Midbrain (tissue), 1 donor: ENCODE results near the gene SPRR1A.

Experiments
- DNase-seq: peaks from one replicate; lab custom pipeline; 2025; lab: John Stamatoyannopoulos, UW

Gene SPRR1A

GRCh38 chr1:152983743-152984142, at the start of gene SPRR1A:
SPRR1A (plus strand) TSS chr1:152984081; CDS start chr1:152985231, 1,150 bp downstream.
- DNase-seq, result no peak

- no peak for DNase-seq
Measured at GRCh38 chr1:152940614-152941013, 43.3 kb upstream of the SPRR1A start.

- DNase-seq, result no peak
Measured at GRCh38 chr1:152941037-152941711, 42.7 kb upstream of the SPRR1A start.

GRCh38 chr1:152942161-152942560, 41.7 kb upstream of the SPRR1A start:
- no peak for DNase-seq

GRCh38 chr1:152946248-152946647, 37.6 kb upstream of the SPRR1A start:
- no peak for DNase-seq

- no peak for DNase-seq
Measured at GRCh38 chr1:152946651-152947256, 37.1 kb upstream of the SPRR1A start, which contains the start of gene SPRR5. SPRR5 (plus strand) TSS chr1:152947206; CDS start chr1:152948555, 1,349 bp downstream.

- no peak for DNase-seq
Measured at GRCh38 chr1:152951711-152952110, 32.2 kb upstream of the SPRR1A start.

GRCh38 chr1:152953761-152954160, 30.1 kb upstream of the SPRR1A start:
- no peak for DNase-seq

GRCh38 chr1:152954436-152954835, 29.4 kb upstream of the SPRR1A start:
- no peak for DNase-seq

GRCh38 chr1:152957561-152957960, 26.3 kb upstream of the SPRR1A start:
- DNase-seq, result no peak

- DNase-seq, result no peak
Measured at GRCh38 chr1:152959273-152959672, 24.6 kb upstream of the SPRR1A start.

GRCh38 chr1:152959801-152960451, 24.0 kb upstream of the SPRR1A start:
- no peak for DNase-seq

- no peak for DNase-seq
Measured at GRCh38 chr1:152960452-152961044, 23.3 kb upstream of the SPRR1A start.

GRCh38 chr1:152961226-152961891, 22.5 kb upstream of the SPRR1A start:
- DNase-seq, result no peak

- no peak for DNase-seq
Measured at GRCh38 chr1:152962876-152963415, 20.9 kb upstream of the SPRR1A start.

GRCh38 chr1:152964536-152964935, 19.3 kb upstream of the SPRR1A start:
- no peak for DNase-seq

- no peak for DNase-seq
Measured at GRCh38 chr1:152965853-152966252, 18.0 kb upstream of the SPRR1A start.

GRCh38 chr1:152967201-152967600, 16.7 kb upstream of the SPRR1A start:
- DNase-seq, result no peak

- no peak for DNase-seq
Measured at GRCh38 chr1:152968248-152968647, 15.6 kb upstream of the SPRR1A start.

GRCh38 chr1:152969036-152969435, 14.8 kb upstream of the SPRR1A start:
- DNase-seq, result no peak

- DNase-seq, result no peak
Measured at GRCh38 chr1:152970495-152970894, 13.4 kb upstream of the SPRR1A start, which contains the start of gene SPRR4. SPRR4 (plus strand) TSS chr1:152970648; CDS start chr1:152971891, 1,243 bp downstream.
